Globus pallidus (tissue), 1 donor: ENCODE results near the gene DGKD.

Experiments used
- DNase-seq: peaks from one replicate; pipeline ENCODE4 v3.0.0-alpha.2; 2015; ENCODE audit warnings: low spot score

DGKD gene

DNA sequence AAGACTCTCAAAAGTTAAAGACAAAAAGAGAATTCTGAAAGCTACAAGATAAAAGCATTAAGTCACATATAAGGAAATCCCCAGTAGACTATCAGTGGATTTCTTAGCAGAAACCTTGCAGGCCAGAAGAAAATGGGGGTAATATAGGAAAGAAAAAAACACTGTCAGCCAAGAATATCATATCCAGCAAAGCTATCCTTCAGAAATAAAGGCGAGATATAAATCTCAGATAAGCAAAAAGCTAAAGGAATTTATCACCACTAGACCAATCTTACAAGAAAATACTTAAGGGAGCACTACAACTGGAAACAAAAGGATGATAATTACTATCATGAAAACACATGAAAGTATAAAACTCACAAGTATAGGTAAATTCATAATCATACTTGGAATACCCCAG, 149.2 kb downstream of the DGKD start:
- DNase-seq, result no peak

DNA sequence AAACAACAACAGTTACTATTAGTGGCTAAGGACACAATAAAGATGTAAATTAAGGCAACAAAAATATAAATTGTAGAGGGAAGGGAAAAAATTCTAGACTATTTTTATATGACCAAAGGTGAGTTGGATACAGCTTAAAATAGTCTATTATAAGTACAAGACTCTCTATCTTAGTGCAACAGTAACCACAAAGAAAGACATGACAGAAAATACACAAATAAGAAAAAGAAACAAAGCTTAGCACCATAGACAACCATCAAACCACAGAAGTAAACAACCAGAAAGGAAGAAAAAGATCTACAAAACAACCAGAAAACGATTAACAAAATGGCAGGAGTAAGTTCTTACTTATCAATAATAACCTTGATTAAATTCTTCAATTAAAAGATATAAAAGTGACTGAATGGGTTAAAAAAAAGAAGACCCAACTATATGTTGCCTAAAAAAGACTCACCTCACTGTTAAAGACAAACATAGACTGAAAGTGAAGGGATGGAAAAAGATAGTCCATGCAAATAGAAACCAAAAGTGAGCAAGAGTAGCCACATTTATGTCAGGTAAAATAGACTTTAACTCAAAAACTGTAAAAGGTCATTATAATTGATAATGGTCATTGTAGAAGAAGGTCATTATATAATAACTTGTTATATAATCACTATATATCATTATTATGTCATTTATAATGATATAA, 149.8 kb downstream of the DGKD start:
- no peak for DNase-seq

DNA sequence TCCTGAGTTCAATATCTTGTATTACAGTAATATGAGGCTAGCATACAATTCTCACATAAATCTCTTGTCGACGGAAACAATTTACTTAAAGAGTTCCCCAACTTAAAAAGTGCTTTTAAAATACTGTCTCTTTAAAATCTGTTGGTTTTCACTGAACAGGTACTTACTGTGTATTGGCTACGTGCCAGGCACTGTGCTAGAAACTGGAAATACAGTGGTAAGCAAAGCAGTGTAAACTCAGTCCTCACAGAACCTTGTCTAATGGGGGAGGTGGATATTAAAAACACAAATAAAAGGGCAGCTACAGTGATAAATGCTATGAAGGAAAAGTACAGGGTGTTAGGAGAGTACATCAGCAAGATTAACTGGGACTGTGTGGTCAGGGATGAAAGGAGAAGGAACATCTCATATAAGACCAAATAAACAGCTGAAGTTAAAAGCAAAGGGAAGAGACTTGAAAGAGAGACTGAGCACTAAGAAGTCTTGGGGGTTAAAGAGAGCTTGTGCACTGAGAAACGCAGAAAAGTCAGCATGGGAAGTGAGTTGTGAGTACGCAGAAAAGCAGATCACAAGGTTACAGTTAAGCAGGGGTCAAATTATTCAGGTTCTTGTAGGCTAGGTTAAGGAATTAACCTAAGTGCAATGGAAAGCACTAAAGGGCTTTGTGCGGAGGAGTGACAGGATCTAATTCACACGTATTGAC, 159.8 kb downstream of the DGKD start:
- no peak for DNase-seq

DNA sequence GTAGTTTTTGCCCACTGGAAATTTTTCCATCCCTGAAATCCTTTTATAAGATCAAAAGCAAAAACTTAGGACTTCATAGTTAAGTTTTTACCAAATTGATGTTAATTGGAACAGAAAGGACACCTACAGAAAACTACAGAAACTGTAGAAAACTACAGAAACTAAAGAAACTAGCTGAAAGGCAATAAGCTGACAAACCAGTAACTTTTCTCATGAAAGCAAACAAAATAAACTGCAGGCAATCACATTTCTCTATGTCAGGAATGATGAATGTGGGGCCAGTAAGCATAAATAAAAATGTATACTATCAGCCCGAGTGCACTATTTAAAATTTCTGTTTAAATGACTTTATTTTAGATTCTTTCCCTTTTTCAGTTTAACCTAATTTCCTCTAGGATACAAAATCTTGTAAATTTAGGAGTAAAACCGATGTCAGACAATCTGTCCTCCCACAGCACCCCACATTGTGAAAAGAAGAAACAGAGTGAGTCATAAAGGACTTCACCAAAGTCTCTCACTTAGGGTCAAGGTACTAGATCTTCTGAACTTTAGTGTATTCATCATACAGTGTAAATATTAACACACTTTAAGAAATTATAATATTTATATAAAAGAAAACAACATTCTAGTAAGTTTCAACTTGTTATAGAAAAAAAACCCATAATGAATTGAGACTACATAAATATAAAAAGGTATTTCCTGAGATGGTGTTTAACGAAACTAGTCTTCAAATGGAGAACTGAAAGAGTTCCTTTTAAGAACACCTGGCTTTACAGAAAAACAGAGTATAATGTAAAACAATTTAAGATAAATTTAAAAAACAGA, 165.7 kb downstream of the DGKD start:
- DNase-seq, result no peak
